SK-N-SH (cell line): ENCODE data around the gene GALNT16.

Experiments
- CHD2 ChIP-seq: fragments of 150-350 bp; IDR thresholded peaks from 2 replicates; pipeline ENCODE4 v1.6.1; 2018; ENCODE audit warnings: low read length; ENCODE audit not compliant: partially characterized antibody
- ELF1 ChIP-seq: IDR thresholded peaks from 2 replicates; pipeline ENCODE4 v1.4.0; 2012
- FOXM1 ChIP-seq: IDR thresholded peaks from 2 replicates; pipeline ENCODE4 v1.4.0; 2012; ENCODE audit warnings: low read depth, mild to moderate bottlenecking
- POLR2AphosphoS5 ChIP-seq: IDR thresholded peaks from 2 replicates; pipeline ENCODE4 v1.6.1; 2012; ENCODE audit warnings: low read depth, low read length
- SIN3A ChIP-seq: IDR thresholded peaks from 2 replicates; pipeline ENCODE4 v1.6.1; 2012; ENCODE audit warnings: low read depth, mild to moderate bottlenecking, low read length, moderate library complexity, borderline replicate concordance
- TF ChIP-seq, protein P1 (sequence below): fragments of 200-600 bp; sonication (generic); IDR thresholded peaks from 2 replicates; pipeline ENCODE4 v1.6.1; 2017; ENCODE audit warnings: antibody characterized with exemption, mild to moderate bottlenecking, moderate library complexity

GRCh38 chr14:69318901-69319475 lies 59.0 kb downstream of the GALNT16 start:
- TF ChIP-seq ELF1 (no peak), POLR2AphosphoS5 (no peak), FOXM1 (no peak), SIN3A (no peak), CHD2 (no peak)
- TF ChIP-seq, protein P1, sequence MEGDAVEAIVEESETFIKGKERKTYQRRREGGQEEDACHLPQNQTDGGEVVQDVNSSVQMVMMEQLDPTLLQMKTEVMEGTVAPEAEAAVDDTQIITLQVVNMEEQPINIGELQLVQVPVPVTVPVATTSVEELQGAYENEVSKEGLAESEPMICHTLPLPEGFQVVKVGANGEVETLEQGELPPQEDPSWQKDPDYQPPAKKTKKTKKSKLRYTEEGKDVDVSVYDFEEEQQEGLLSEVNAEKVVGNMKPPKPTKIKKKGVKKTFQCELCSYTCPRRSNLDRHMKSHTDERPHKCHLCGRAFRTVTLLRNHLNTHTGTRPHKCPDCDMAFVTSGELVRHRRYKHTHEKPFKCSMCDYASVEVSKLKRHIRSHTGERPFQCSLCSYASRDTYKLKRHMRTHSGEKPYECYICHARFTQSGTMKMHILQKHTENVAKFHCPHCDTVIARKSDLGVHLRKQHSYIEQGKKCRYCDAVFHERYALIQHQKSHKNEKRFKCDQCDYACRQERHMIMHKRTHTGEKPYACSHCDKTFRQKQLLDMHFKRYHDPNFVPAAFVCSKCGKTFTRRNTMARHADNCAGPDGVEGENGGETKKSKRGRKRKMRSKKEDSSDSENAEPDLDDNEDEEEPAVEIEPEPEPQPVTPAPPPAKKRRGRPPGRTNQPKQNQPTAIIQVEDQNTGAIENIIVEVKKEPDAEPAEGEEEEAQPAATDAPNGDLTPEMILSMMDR = no peak
